Astrocyte of the cerebellum (primary cell): Measurements from ENCODE around the gene STK38.

ENCODE experiments used
- DNase-seq: peaks from one replicate; pipeline ENCODE4 v3.0.0-alpha.2; 2011; ENCODE audit warnings: low read depth
- H3K4me3 ChIP-seq: 2 replicates; pipeline ENCODE4 v1.5.1; 2011; ENCODE audit warnings: mild to moderate bottlenecking, low read depth, low read length, moderate library complexity
- in situ Hi-C: cut with HindIII; loops from 2 replicates; pipeline ENCODE4 v1.10.0; 2017; ENCODE audit warnings: low sequenced_read_pairs
- TF ChIP-seq, protein P1 (sequence below): IDR thresholded peaks from 2 replicates; pipeline ENCODE4 v1.5.1; 2012; ENCODE audit warnings: low read length, low read depth, moderate library complexity, mild to moderate bottlenecking; ENCODE audit errors: missing control alignments

STK38 gene

DNA sequence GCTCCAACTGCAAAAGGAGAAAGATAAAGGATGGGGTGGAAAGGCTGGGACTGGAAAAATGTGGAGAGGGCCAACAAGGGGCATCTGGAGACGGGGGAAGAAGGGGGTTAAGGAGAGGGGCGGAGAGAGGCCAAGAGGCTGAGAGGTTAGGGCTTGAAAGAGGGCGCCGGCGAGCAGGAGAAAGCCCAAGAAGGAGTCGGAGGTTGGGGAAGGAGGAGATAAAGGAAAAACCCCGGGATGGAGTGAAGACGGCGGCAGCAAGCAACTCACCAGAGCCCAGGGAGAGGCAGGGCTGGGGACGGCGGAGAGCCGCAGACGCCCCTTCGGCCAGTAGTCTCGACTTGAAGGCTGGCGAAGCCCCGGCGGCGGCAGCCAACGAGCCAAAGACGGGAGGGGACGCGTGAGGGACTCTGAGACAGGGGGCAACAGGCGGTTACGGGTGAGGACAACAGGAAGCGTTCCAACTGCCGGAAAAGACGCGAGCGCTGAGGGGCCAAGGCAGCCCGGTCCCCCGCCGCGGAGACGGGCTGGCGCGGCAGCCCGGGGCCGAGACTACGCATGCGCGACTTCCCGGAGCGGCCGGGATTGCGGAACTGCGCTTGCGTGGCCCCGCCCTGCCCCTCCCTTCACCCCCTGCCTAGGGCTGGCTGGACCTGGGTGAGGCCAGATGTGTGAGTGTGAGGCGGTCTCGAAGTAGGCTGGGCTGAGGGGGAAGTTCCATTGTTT is at the start of gene STK38:
STK38 (minus strand) TSS at position 560 of the 726 bp plus-strand sequence. CDS start 7,277 bp downstream, outside the sequence.
- in situ Hi-C loops = no loop called here
- DNase-seq = peak; percentile 66
- TF ChIP-seq, protein P1, sequence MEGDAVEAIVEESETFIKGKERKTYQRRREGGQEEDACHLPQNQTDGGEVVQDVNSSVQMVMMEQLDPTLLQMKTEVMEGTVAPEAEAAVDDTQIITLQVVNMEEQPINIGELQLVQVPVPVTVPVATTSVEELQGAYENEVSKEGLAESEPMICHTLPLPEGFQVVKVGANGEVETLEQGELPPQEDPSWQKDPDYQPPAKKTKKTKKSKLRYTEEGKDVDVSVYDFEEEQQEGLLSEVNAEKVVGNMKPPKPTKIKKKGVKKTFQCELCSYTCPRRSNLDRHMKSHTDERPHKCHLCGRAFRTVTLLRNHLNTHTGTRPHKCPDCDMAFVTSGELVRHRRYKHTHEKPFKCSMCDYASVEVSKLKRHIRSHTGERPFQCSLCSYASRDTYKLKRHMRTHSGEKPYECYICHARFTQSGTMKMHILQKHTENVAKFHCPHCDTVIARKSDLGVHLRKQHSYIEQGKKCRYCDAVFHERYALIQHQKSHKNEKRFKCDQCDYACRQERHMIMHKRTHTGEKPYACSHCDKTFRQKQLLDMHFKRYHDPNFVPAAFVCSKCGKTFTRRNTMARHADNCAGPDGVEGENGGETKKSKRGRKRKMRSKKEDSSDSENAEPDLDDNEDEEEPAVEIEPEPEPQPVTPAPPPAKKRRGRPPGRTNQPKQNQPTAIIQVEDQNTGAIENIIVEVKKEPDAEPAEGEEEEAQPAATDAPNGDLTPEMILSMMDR = no peak
- H3K4me3 ChIP-seq = peak within 1 kb of the TSS; percentile 72

DNA sequence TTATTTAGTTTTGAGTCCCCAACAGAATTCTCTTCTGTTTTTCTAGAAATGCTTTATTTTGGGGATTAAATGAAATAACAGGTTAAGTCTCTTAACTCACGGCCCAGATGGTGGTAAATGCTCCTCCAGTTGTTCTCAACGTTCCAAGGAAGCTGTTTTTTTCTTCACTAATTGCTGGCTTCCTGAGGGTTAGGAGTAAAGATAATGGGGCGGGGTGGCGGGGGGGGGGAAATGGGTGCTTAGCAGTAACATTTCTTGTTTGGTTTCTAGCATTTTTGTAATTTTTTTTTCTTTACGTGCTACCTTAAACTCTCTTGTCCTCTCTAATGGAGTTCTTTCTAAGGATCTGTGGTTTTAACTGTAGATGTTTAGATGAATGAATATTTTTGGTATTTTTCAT is 49.1 kb upstream of the STK38 start:
- DNase-seq = no peak
- TF ChIP-seq, protein P1 = no peak
- in situ Hi-C loops = loop anchor here (5.0 kb wide), 1 partner anchor 34 kb away; no protein-coding TSS in a partner anchor
- H3K4me3 ChIP-seq = peak overlapping the region; percentile 96

DNA sequence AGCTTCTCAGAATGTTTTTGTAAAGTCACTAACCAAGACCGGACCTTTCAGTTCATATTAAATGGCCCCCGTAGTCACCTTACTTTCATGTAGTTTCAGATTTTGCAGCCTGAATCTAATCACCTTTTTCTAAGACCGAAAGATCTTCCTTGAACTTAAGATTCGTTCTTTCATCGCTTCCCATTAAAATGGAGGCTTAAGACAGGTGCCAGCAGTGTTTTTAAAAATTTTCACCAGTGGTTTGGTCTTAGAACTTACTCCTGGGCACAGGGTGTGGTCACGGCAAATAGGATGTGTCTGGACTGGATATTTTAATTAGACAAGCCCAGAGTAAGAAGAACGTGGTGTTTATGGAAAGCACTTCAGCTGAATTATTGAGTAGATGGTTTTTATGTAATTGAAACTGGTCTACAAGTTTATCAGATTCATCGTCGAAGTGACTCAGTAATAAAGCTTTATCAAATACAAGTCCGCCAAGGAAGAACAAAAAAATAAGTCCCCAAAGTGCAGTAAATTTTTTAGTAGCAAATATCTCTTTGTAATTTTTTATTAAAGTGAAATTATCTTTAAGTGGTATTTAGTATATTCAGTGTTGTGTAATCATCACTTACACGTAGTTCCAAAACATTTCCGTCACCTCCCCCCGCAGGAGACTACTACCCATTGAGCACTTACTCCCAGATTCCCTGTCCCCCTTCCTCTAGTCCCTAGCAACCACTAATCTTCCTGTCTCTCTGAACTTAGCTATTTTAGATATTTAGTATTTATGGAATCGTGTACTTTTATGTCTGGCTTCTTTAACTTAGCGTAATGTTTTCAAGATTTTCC is 47.8 kb upstream of the STK38 start:
- DNase-seq = no peak
- peak overlapping the region; percentile 96 for H3K4me3 ChIP-seq
- TF ChIP-seq, protein P1 = no peak
- in situ Hi-C loops = loop anchor here (5.0 kb wide), 1 partner anchor 33 kb away; no protein-coding TSS in a partner anchor

DNA sequence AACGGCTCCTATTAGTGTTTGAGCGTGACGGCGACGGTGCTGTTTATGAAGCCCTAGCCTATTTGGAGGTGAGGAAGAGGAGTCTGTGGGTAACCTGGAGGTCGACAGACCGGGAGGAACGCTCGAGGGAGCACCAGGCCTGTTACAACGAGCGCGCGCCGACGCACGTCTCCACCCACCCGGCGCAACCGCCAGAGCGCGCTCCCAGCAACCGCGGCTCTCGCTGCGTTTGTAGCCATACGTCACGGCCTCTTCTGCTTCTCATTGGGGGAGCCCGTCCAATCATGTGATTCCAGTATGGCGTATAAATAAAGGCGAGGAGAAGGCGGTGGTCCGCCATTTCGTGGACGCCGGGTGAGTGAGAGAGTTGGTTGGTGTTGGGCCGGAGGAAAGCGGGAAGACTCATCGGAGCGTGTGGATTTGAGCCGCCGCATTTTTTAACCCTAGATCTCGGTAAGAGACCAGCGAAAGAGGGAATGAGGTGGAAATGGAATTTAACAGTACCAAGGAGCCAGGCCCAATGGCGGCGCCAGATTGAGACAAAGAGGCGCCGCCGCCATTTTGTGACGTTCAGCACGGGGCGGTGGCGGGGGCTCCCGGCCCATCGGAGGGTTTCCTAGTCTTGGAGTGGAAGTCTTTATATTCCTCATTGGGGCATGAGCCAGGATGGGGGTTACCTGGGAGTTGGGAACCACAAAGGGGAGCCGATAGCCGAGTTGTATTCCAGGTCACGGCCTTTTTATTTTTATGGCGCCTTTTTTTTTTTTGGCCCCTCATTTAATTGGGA is 46.9 kb upstream of the STK38 start, which contains the start of gene SRSF3:
SRSF3 (plus strand) TSS at position 334 of the 787 bp plus-strand sequence. CDS start 2,401 bp downstream, outside the sequence.
- TF ChIP-seq, protein P1 = peak; percentile 11
- DNase-seq = peak; percentile 97
- peak within 1 kb of the TSS; percentile 96 for H3K4me3 ChIP-seq
- in situ Hi-C loops = no loop called here

DNA sequence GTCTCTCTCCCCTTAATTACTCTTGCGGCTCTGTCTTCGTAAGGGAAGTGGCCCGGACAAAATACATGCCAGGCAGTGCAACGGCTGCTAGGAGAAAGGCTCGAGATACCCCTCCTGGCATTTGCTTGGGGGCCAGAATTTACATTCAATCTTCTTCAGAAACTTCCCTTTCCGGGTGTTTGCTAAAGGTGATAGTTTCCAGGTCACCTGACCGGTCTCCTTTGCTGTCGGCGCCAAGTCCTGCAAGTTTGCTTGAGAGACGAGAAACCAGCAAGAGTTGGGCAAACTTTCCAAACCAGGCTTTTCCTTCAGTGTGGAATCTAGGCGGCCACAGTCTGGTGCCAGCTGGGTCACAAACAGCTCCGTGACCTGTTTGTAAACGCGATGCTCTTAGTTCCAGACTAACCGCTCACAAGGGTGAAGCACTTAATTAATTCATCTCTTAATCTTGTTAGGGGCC is 46.3 kb upstream of the STK38 start:
- TF ChIP-seq, protein P1 = no peak
- H3K4me3 ChIP-seq = peak overlapping the region; percentile 96
- in situ Hi-C loops = no loop called here
- no peak for DNase-seq

DNA sequence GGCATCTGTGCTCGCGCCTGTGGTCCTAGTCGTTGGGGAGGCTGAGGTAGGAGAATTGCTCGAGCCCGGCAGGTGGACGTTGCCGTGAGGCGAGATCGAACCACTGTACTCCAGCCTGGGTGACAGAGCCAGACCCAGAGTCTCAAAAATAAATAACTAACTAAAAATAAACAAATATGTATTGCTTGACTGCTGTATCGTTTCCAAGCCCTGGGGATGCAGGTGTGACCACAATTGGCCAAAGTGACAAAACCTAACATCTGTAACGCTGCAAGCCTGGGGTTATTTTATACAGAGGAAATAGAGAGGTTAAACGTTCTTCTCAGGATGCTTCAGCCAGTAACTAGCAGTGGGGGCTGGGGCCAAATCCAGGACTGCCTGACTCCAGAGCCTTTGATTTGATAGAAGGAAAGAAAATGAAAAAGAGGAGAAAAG is 45.0 kb upstream of the STK38 start:
- DNase-seq = no peak
- in situ Hi-C loops = no loop called here
- TF ChIP-seq, protein P1 = no peak
- no peak overlapping the region for H3K4me3 ChIP-seq
